Measurements from ENCODE around the gene COTL1.
A peak's percentile ranks its signal among the peaks of the same experiment; 100 is the strongest.
"Not testable (repeated sequence)": the region's sequence is repeated elsewhere in the genome, so short reads cannot be mapped to it uniquely, and the experiment has no call there.

COTL1 gene

GRCh38 chr16:84535408-84535807, 82.5 kb downstream of the COTL1 start:
- no peak for DNase-seq (ENCODE audit: low read depth in 2 of 2, low spot score in 1 of 2)

- DNase-seq (ENCODE audit: low read depth in 2 of 2, low spot score in 1 of 2): no peak
Observed at GRCh38 chr16:84534815-84535214, 83.1 kb downstream of the COTL1 start.

- no peak for DNase-seq (ENCODE audit: low read depth in 2 of 2, low spot score in 1 of 2)
Observed at GRCh38 chr16:84532855-84533486, 84.9 kb downstream of the COTL1 start.

- DNase-seq (ENCODE audit: low read depth in 2 of 2, low spot score in 1 of 2): no peak
Observed at GRCh38 chr16:84532291-84532724, 85.6 kb downstream of the COTL1 start.

- no peak for DNase-seq (ENCODE audit: low read depth in 2 of 2, low spot score in 1 of 2)
Observed at GRCh38 chr16:84531671-84532111, 86.2 kb downstream of the COTL1 start.

GRCh38 chr16:84530590-84530989, 87.3 kb downstream of the COTL1 start:
- DNase-seq (ENCODE audit: low read depth in 2 of 2, low spot score in 1 of 2): no peak

- DNase-seq (ENCODE audit: low read depth in 2 of 2, low spot score in 1 of 2): no peak
Observed at GRCh38 chr16:84529607-84530006, 88.3 kb downstream of the COTL1 start.

GRCh38 chr16:84528322-84528721, 89.6 kb downstream of the COTL1 start:
- no peak for DNase-seq (ENCODE audit: low read depth in 2 of 2, low spot score in 1 of 2)

- DNase-seq (ENCODE audit: low read depth in 2 of 2, low spot score in 1 of 2): no peak
Observed at GRCh38 chr16:84527532-84528269, 90.2 kb downstream of the COTL1 start.

- DNase-seq (ENCODE audit: low read depth in 2 of 2, low spot score in 1 of 2): no peak
Observed at GRCh38 chr16:84526794-84527531, 90.9 kb downstream of the COTL1 start.

GRCh38 chr16:84524941-84525581, 92.8 kb downstream of the COTL1 start:
- not testable (repeated sequence) for DNase-seq (ENCODE audit: low read depth in 2 of 2, low spot score in 1 of 2)

GRCh38 chr16:84524346-84524920, 93.4 kb downstream of the COTL1 start:
- DNase-seq (ENCODE audit: low read depth in 2 of 2, low spot score in 1 of 2): no peak

GRCh38 chr16:84521497-84521770, 96.4 kb downstream of the COTL1 start:
- DNase-seq (ENCODE audit: low read depth in 2 of 2, low spot score in 1 of 2): no peak

- DNase-seq (ENCODE audit: low read depth in 2 of 2, low spot score in 1 of 2): no peak
Observed at GRCh38 chr16:84520725-84521496, 97.0 kb downstream of the COTL1 start.

- DNase-seq (ENCODE audit: low read depth in 2 of 2, low spot score in 1 of 2): no peak
Observed at GRCh38 chr16:84519855-84520254, 98.0 kb downstream of the COTL1 start.

- peak in 1 of 2 donors; percentile 33 for DNase-seq (ENCODE audit: low read depth in 2 of 2, low spot score in 1 of 2)
Observed at GRCh38 chr16:84518804-84519341, 99.0 kb downstream of the COTL1 start.

- DNase-seq (ENCODE audit: low read depth in 2 of 2, low spot score in 1 of 2): not testable (repeated sequence)
Observed at GRCh38 chr16:84518220-84518619, 99.7 kb downstream of the COTL1 start.

- no peak for DNase-seq (ENCODE audit: low read depth in 2 of 2, low spot score in 1 of 2)
Observed at GRCh38 chr16:84517366-84517765, 100.5 kb downstream of the COTL1 start.
